NCI-H446 (cell line): ENCODE results near the gene MLF1.
"Not testable (repeated sequence)": the region's sequence is repeated elsewhere in the genome, so short reads cannot be mapped to it uniquely, and the experiment has no call there.

Source experiments
- DNase-seq, 2 experiments: peaks; one replicate each; lab custom pipeline; 2025; lab: John Stamatoyannopoulos, UW

Gene MLF1, protein sequence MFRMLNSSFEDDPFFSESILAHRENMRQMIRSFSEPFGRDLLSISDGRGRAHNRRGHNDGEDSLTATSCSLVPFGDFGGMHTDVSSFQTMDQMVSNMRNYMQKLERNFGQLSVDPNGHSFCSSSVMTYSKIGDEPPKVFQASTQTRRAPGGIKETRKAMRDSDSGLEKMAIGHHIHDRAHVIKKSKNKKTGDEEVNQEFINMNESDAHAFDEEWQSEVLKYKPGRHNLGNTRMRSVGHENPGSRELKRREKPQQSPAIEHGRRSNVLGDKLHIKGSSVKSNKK

DNA sequence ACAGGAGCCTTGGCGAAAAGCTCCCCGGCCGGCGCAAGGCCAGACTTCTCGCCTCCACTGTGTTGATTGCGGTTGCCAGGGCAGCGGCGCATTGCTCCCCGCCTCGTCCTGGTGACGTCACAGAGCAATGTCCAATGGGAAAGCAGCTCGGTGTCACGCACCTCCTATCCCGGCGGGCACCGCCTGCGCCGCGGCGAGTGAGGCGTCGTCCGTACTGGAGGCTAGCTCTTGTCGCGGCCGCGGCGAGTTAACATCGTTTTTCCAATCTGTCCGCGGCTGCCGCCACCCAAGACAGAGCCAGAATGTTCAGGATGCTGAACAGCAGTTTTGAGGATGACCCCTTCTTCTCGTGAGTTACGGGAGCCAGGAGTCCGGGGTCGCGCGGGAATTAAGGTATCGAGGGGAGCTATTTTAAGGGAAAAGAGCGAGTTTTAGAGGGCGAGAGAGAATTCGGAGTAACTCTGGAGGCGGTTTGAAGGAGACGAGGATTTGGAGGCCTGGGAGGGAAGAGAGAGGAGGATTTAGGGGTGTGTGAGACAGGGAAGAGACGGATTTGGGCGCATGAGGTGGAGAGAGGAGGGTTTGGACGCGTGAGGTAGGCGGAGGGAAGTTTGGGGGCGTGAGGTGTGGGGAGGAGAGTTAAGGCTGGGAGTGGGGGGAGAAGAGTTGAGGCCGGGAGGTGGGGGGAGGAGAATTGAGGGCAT is at the start of gene MLF1:
TSS of gene MLF1 (plus strand) at position 196 of the 704 bp plus-strand sequence. CDS start at position 303, 107 bp downstream.
- DNase-seq = peak; percentile 94 to 98

DNA sequence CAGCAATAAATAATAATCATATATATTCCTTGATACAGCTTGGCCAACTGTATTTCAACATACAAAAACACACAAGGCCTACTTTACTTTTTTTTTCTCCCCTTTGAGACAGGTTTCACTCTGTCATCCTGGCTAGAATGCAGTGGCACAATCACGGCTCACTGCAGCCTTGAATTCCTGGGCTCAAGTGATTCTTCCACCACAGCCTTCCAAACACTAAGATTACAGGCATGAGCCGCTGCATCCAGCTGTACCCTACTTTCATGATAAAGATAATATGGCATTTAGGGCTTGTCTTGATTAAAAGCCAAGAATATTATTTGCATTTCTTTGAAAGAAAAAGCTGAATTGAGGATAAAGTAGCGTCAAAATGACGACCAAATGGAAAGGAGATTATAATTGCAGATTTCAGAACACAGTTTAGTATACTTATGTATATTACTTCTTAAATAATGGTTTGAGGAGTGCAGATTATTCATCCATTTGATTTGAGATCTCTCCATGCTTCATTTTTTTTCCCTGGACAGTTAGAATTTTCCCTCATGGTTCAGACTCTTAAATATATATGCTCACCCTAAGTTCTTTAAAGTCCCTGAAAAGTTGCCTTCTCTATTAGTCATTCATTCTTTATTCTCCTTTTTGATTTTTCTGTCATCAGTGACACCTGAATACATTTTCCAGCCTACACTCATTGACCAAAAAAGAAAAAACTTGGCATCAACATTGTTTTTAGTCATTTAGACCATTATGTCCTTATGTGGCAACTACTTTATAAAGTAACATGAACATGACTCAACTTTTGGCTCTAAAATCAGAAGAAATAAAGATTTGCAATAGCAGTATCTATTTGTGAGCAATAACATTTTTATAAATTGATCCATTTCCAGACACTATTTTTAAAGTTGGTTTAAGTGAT is 48.5 kb upstream of the MLF1 start:
- DNase-seq = no peak

DNA sequence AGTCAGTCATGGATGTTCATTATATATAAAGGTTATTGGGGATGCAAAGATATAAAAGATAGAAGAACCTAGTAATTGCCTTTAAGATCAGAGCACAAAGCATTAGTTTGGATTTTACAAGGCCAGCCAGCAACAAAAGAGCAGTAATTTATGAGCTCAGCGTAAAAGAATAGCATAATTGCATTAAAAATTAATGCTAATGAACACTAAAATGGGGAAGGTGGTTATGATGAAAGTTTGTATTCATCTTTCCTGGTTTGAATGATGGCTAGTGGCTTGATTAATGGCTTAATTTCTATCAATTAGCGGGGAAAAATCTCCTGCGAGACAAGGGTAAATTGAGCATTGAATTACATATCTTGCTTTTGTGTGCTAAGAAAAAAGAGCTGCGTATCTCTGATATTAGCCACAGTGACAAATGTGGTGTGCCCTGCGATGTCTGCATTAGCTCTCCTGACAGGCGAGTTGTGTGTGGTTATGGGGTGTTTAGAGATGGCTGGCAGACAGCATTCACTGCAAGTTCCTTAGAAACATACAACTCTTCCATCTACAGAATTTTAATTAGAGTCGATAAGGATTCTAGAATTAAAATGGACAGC is 42.8 kb upstream of the MLF1 start:
- no peak for DNase-seq

DNA sequence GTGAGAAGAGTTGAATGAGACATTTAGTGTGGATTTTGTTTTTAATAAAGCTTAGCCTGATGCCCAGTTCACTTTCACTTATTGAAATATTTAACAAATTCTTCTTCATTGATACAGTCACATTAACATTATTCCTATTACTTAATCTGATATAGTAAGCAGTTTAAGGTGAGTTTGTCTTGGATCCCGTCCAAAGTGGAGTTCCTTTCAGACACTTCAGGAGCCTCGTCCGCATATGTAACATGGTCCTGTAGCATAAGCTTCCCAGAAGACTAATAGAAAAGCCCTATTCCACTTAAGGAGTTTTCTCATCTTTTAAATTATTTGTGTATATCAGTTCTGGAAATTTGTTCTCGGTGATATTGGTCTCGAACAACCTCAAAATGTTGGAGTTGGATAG is 39.7 kb upstream of the MLF1 start:
- DNase-seq = no peak

DNA sequence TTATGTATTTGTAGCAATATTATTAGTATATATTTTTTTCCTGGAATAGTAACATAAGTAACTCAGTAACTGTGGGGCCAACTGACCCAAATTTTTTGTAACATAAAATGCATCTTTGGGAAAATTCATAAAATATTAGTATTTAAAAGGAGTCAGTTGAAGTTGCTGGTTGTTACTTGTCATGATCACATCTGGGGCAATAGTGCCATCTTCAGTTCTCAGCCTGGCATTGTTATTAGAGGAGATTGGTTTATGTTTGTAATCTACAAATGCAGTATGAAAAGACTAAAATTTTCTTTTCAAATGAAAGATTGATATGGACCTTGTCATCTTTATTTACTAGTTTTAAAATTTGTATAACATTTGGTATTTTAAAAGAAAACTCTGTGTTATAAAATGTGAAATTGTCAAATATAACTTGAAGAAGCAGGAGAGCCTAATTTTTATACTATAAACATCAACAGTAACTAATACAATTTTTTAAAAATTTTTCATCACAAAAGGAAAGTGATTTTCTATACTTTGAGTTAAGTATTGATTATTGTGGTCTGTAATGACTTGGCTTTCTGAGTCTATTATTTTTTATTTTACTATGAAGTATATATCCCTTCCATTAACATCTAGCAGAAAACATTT is 38.8 kb upstream of the MLF1 start:
- DNase-seq = peak; percentile 32 to 73

DNA sequence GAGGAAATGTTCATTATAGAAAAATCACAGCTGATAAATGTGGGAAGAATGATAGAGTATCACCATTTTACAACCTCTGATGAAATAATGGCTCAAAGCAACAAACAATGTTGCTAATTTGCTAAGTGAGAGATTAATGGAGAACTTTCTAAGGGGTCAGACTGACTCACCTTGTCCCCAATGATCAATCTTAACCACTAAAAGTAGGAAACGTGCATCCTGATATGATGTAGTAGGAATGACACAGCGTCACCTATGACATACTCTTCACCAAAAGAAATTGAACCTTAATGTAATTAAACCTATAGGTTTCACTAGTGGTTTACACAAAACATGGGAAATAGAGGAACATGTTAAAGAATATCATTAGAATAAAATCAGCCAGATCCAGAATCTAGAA is 35.1 kb upstream of the MLF1 start:
- DNase-seq = no peak

DNA sequence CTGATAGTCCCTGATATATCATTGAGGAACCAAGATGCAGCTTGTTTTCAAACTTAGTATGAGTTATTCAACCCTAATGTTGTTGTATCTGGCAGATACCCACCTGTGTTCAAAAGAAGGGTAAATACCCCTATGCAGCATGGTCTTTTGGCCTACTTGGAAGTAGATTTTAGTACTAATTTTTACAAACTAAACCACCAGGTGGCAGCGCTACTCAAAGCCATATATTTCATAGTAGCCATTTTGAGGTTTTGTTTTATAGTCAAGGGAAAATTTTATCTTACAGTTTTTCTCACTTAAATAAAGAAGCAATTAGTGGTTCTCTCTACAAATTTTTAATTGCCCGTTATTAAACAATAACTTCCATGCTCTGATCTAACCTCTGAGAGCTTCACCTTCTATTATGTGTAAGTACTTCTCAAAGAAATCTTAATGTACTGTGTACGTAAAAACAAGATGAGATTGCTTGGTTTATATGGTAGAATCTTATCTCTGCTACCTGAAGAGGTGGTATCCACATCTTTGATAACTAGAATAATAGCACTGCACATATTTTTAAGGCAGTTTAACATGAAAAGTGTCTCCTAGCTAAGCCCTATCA is 31.5 kb upstream of the MLF1 start:
- peak; percentile 68 to 76 for DNase-seq

DNA sequence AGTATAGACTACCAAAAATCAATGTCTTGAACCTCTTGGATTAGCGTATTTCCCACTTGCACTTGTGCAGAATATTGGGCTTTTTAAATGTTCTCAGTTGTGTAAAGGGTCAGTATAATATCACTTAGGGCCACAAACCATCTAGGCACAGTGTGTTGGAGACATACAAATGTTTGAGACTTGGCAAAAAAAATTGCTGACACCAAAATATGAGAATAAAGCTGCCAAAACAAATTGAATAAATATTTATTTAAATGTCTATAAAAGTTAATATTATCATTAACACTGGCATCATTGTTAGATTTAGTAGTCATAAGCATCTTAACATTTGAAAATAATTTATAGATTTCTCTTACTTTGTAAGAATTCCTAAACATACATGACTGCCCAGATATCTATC is 30.9 kb upstream of the MLF1 start:
- no peak for DNase-seq

DNA sequence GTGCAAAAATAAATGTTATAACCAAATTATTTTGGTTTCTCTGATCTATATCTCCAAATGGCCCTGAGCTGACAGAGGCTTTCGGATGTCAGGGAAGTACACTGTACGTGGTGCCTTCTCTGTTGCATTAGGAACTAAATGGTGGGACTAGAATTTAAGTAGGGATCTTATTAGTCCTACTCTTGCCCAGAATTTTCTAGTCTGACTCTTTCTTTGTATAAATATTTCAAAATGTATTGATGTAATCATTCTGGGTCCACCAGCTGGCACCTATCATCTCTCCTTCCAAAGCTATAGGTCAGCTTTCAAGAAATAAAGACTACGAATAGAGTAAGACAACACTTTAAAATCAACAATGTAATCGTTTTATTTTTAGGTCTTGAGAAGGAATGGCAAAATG is 22.3 kb upstream of the MLF1 start:
- DNase-seq = no peak

DNA sequence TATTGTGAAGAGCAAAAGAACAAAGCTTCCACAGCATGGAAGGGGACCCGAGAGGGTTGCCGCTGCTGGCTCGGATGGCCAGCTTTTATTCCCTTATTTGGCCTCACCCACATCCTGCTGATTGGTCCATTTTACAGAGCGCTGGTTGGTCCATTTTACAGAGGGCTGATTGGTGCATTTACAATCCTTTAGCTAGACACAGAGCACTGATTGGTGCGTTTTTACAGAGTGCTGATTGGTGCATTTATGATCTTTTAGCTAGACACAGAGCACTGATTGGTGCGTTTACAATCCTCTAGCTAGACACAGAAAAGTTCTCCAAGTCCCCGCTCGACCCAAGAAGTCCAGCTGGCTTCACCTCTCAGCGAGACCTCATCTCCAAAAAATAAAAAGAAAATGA is 21.1 kb upstream of the MLF1 start:
- not testable (repeated sequence) for DNase-seq

DNA sequence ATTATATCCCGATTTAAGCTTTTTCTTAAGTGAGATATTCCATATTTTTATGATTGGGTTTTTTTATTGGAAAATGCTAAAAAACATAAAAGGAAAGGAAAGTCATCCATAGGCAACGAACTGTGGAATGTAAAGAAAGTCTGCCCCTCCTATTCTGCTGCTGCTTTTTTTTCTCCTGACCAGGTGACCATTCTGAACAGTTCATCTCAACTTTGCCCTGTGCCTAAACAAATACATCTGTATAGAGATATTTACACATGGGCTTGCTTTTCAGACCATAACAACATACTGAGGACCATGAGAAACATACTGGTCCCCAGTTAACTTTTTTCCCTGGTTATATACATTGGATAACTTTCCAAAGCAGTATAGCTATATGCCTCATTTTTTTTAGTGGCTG is 18.9 kb upstream of the MLF1 start:
- no peak for DNase-seq

DNA sequence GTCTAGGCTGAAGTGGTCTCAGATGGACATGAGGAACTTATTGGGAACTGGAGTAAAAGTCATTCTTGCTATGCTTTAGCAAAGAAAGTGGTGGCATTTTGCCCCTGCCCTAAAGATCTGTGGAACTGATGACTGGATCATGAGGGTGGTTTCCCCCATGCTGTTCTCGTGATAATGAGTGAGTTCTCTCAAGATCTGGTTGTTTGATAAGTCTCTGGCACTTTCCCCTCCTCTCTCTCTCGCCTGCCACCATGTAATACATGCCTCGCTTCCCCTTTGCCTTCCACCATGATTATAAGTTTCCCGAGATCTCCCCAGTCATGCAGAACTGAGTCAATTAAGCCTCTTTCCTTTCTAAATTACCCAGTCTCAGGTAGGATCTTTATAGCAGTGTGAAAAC is 11.5 kb upstream of the MLF1 start:
- DNase-seq = no peak

DNA sequence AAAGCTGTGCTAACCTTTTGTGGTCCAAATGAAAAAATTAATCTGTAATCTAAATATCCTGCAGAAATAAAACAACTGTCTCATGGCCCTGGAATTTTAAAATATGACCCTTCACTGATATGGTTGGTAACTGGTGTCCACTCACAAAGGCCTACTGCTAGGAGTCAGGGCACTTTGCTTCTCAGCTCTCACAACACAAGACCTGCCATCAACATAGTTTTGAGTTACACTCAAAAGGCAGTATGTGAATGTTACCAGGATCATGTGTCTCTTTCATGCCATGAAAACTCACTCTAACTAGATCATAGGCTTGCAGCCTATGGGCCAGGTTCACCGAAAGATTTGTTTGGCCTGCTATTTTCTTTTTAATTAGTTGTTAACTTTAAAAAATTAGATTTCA is 10.0 kb upstream of the MLF1 start:
- no peak for DNase-seq

DNA sequence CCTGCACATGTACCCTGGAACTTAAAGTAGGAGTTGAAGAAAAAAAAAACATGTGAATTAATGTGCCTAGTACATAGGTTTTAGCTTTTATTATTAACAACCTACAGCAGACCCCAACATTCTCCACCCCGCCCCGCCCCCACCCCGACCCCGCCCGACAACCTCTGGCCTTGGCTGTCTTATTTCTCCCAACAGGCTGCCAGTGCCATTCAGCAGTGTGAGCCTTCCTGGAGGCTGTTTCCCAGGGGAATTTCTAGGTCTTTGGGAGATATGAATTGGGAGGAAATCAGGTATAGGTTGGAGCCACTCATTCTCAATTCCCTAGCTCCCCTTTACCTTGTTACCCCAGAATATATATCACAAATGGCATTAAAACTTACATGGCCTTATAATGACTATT is 8.3 kb upstream of the MLF1 start:
- DNase-seq = no peak

DNA sequence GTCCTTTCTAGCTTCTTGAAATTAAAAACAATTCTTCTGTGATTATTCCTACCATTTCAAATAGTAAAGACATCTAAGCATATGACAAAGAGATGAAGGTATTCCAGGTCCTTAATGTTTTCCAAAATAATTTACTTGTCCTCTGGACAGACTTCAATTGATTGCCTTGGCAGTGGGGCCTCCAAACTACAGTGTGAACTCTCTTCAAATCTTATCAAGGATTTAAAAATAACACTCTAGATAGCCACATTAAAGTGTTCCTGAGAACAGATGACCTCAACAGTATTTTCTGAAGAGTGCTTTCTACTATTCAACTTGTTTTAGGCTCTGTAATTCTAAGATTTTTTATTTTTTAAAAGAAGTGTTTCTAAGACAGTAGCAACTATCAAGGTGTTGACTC is 7.9 kb upstream of the MLF1 start:
- no peak for DNase-seq

DNA sequence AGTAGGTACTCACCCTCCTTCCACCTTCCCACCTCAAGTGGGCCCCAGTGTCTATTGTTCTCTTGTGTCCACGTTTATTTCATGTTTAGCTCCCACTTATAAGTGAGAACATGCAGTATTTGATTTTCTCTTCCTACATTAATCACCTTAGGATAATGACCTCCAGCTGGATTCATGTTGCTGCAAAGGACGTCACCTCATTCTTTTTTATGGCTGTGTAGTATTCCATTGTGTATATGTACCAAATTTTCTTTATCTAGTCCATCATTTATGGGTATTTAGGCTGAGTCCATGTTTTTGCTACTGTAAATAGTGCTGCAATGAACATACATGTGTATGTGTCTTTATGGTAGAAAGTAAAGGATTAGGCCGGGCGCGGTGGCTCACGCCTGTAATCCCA is 5.9 kb upstream of the MLF1 start:
- no peak for DNase-seq

DNA sequence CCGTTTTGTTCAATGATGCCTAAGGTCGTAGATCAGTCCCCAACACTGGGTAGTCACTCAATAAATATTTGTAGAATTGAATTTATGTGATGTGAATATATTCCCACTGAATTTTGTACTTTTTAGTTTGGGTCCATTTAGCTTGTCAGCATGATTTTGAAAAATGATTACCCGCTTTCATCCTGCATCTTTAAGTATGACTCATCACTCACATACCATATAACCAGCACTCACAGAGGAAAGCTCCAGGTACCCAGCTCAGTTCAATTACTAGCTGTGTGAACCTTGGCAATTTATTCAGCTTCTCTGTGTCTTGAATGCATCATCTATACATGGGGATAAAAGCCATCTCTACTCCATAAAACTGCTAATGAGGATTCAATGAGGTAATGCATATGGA is 2.2 kb upstream of the MLF1 start:
- DNase-seq = no peak

DNA sequence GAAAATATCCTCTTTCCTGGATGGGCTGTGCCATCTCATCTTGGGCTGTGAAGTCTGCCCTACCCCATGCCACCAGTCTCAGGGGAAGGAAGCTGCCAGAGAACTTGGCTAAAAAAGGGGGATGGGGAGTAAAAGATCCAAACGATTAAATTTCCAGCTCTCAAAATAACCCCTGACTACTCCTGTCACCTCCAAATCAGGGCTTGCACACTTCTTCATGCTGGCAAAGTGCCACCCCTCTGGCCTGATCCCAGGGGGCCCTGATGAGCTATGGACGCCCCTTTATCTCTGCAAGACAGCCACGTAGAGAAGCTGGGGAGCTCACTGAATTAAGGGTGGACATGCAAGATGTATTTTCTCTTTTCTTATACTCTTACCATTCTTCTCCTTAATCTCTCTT is 1.2 kb upstream of the MLF1 start:
- no peak for DNase-seq

DNA sequence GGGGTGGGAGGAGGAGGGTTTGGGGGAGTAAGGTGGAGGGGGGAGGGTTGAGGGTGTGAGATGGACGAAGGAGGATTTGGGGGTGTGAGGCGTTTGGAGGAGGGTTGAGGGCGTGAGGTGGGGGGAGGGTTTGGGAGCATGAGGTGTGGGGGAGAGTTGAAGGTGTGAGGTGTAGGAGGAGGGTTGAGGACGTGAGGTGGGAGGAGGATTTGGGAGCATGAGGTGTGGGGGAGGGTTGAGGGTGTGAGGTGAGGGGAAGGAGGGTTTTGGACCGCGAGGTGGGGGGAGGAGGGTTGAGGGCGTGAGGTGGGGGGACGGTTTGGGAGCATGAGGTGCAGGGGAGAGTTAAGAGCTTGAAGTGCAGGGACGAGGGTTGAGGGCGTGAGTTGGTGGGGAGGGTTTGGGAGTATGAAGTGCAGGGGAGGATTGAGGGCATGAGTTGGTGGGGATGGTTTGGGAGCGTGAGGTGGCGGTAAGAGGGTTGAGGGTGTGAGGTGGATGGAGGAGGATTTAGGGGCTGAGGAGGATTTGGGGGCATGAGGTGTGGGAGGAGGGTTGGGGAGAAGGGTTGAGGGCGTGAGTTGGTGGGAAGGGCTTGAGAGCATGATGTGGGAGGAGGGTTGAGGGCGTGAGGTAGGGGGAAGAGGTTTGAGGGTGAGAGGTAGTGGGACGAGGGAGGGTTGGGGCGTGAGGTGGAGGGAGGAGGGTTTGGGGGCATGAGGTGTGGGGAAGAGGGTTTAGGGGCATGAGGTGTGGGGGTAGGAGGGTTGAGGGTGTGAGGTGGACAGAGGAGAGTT is 1.2 kb downstream of the MLF1 start:
- no peak for DNase-seq

DNA sequence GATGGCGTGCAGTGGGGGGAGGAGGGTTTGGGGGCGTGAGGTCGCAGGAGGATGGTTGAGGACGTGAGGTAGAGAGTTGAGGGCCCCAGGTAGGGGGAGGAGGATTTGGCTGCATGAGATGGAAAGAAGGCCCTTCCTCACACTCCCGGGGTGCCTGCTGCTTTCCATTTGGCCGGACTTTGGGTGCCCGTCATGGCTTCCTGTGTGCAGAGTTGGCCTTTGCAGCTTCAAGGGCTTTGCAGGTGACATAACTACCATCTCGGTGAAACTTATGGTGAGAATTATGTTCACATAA is 1.7 kb downstream of the MLF1 start:
- DNase-seq = no peak

DNA sequence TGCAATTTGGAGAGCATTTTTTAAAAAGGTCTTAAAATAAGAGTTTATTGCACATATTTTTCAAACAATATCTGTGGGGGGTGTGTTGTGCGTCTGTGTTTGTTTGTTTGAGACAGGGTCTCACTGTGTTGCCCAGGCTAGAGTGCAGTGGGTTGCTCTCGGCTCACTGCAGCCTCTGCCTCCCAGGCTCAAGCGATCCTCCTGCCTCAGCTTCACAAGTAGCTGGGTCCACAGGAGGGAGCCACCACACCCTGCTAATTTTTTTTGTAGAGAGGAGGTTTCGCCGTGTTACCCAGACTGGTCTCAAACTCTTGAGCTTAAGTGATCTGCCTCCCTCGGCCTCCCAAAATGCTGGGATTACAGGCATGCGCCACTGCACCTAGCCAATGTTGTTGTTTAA is 2.7 kb downstream of the MLF1 start:
- DNase-seq = no peak
